B cell (primary cell): Measurements from ENCODE around the gene RENBP. TPM values are rescaled to one million over a fixed set of nuclear protein-coding genes. Genes with fewer than 3 reads are reported as not detected.
A peak's percentile ranks its signal among the peaks of the same experiment; 100 is the strongest.

ENCODE experiments used
- ATAC-seq: fragments of 200-7000 bp; cut with Tn5 transposase; one replicate; pipeline ENCODE4 v1.10.0; 2021; ENCODE audit warnings: low read depth, mild to moderate bottlenecking, moderate number of reproducible peaks, moderate library complexity
- CTCF ChIA-PET: fragments of 350-600 bp; sonication (Branson Sonifier 250); formaldehyde crosslinking; loops from one replicate; lab custom pipeline; 2021; ENCODE audit warnings: antibody characterized with exemption, inconsistent platforms; lab: Charles Lee
- POLR2A ChIA-PET: fragments of 350-600 bp; sonication (Branson Sonifier 250); formaldehyde crosslinking; loops from one replicate; lab custom pipeline; 2021; ENCODE audit warnings: antibody characterized with exemption; lab: Charles Lee
- DNase-seq: peaks from one replicate; pipeline ENCODE4 v3.0.0; 2013
- H2AFZ ChIP-seq: 2 replicates; pipeline ENCODE4 v1.6.1; 2012; ENCODE audit warnings: mild to moderate bottlenecking, low read depth, low read length; ENCODE audit not compliant: insufficient read depth, poor library complexity, severe bottlenecking
- H3K27ac ChIP-seq, 2 donors: 1 replicate in 1 of 2; 2 replicates in 1 of 2; pipeline ENCODE4 v1.5.1; 2012 to 2013; ENCODE audit warnings: low read length in 2 of 2, mild to moderate bottlenecking in 2 of 2, moderate library complexity in 1 of 2
- H3K27me3 ChIP-seq, 4 experiments: fragments of 200-600 bp in 1 of 4; sonication (generic) in 1 of 4; replicated peaks in 1 of 4; 1 replicate in 2 of 4; 2 replicates in 2 of 4; pipeline versions ENCODE4 v1.6.1 to v1.7.0; 2013 to 2016; ENCODE audit warnings: low read length in 3 of 4, mild to moderate bottlenecking in 2 of 4, mixed read lengths in 1 of 4, moderate library complexity in 1 of 4; ENCODE audit not compliant: insufficient read depth in 4 of 4, control insufficient read depth in 3 of 4; ENCODE audit errors: control extremely low read depth in 1 of 4
- H3K36me3 ChIP-seq, 2 experiments: replicated peaks in 1 of 2; 1 replicate in 1 of 2; 2 replicates in 1 of 2; pipeline versions ENCODE4 v1.6.1 to v1.7.1; 2013; ENCODE audit warnings: low read length in 1 of 2; ENCODE audit not compliant: insufficient read depth in 2 of 2, control insufficient read depth in 1 of 2; ENCODE audit errors: control extremely low read depth in 1 of 2, extremely low read depth in 1 of 2
- H3K4me1 ChIP-seq, 2 donors: fragments of 200-600 bp in 1 of 2; sonication (generic) in 1 of 2; 1 replicate in 1 of 2; 2 replicates in 1 of 2; pipeline versions ENCODE4 v1.5.1 to v1.6.1; 2013 to 2017; ENCODE audit warnings: low read length in 2 of 2; ENCODE audit not compliant: control insufficient read depth in 2 of 2, insufficient read depth in 2 of 2
- H3K4me2 ChIP-seq: replicated peaks from 2 replicates; pipeline ENCODE3; 2012; ENCODE audit warnings: mild to moderate bottlenecking, low read depth, low read length; ENCODE audit not compliant: poor library complexity, severe bottlenecking
- H3K4me3 ChIP-seq, 5 experiments: fragments of 200-600 bp in 1 of 5; sonication (generic) in 1 of 5; 1 replicate in 3 of 5; 2 replicates in 2 of 5; pipeline versions ENCODE4 v1.5.1 to v1.7.0; 2011 to 2016; ENCODE audit warnings: low read length in 4 of 5, mild to moderate bottlenecking in 4 of 5, low read depth in 2 of 5, control low read depth in 1 of 5, moderate library complexity in 1 of 5; ENCODE audit not compliant: insufficient read depth in 1 of 5; ENCODE audit errors: control extremely low read depth in 1 of 5, extremely low read depth in 1 of 5
- H3K79me2 ChIP-seq: fragments of 200-600 bp; sonication (generic); one replicate; pipeline ENCODE4 v1.6.0; 2016; ENCODE audit warnings: low read length; ENCODE audit not compliant: control insufficient read depth, insufficient read depth
- H3K9ac ChIP-seq: fragments of 200-600 bp; sonication (generic); 2 replicates; pipeline ENCODE4 v1.6.1; 2017; ENCODE audit warnings: mild to moderate bottlenecking, low read length, moderate library complexity
- H3K9me3 ChIP-seq, 3 donors: one replicate each; pipeline versions ENCODE4 v1.6.1 to v1.7.1; 2013; ENCODE audit warnings: low read length in 2 of 3; ENCODE audit not compliant: control insufficient read depth in 2 of 3, insufficient read depth in 1 of 3; ENCODE audit errors: control extremely low read depth in 1 of 3
- H4K20me1 ChIP-seq: 2 replicates; pipeline ENCODE4 v1.6.0; 2012; ENCODE audit warnings: mild to moderate bottlenecking, low read length; ENCODE audit not compliant: insufficient read depth, control insufficient read depth, poor library complexity, severe bottlenecking
- H3K27ac Mint-ChIP-seq: one replicate; pipeline ENCODE4 v1.8.0; 2021; ENCODE audit warnings: mixed read lengths
- H3K27me3 Mint-ChIP-seq: one replicate; pipeline ENCODE4 v1.8.0; 2021; ENCODE audit warnings: mixed read lengths
- H3K4me1 Mint-ChIP-seq: one replicate; pipeline ENCODE4 v1.8.0; 2021; ENCODE audit warnings: mixed read lengths
- H3K4me3 Mint-ChIP-seq: one replicate; pipeline ENCODE4 v1.8.0; 2021; ENCODE audit warnings: mixed read lengths
- H3K9me3 Mint-ChIP-seq: one replicate; pipeline ENCODE4 v1.8.0; 2022; ENCODE audit warnings: mixed read lengths; ENCODE audit not compliant: insufficient read depth
- CTCF ChIP-seq: fragments of 200-600 bp; IDR thresholded peaks from one replicate; pipeline ENCODE4 v1.8.0; 2022; ENCODE audit warnings: antibody characterized with exemption, mild to moderate bottlenecking
- EZH2 ChIP-seq: IDR thresholded peaks from 2 replicates; pipeline ENCODE4 v1.6.1; 2012; ENCODE audit warnings: borderline replicate concordance, low read depth, mild to moderate bottlenecking, moderate library complexity, low read length; ENCODE audit not compliant: insufficient read depth, poor library complexity, severe bottlenecking
- WGBS: methylation state at CpG from one replicate; pipeline ENCODE4 v1.1.5; 2013; ENCODE audit warnings: missing lambda C conversion rate; ENCODE audit not compliant: insufficient coverage; 5-methylcytosine and 5-hydroxymethylcytosine counted together
- intact Hi-C: fragments of 100-400 bp; cut with micrococcal nuclease; formaldehyde crosslinking; loops from one replicate; pipeline ENCODE4 v1.10.0; 2022
- polyA plus RNA-seq: library from polyadenylated mRNA; depleted of rRNA; stranded (reverse); fragments of >200 nt; gene quantifications from 2 replicates; pipeline ENCODE4 v1.2.3, GENCODE V29; 2012
- total RNA-seq, 2 donors: library from RNA; stranded (reverse); fragments of 120-200 nt in 1 of 2; gene quantifications; 1 replicate in 1 of 2; 2 replicates in 1 of 2; pipeline versions ENCODE4 v1.2.3 to v1.2.4, GENCODE V29; 2013 to 2022

RENBP gene
- total and polyA plus RNA-seq, 2 donors (not counting 1 experiment from before 2014, with no cell fraction given), result 30.6 to 39.2 TPM

DNA sequence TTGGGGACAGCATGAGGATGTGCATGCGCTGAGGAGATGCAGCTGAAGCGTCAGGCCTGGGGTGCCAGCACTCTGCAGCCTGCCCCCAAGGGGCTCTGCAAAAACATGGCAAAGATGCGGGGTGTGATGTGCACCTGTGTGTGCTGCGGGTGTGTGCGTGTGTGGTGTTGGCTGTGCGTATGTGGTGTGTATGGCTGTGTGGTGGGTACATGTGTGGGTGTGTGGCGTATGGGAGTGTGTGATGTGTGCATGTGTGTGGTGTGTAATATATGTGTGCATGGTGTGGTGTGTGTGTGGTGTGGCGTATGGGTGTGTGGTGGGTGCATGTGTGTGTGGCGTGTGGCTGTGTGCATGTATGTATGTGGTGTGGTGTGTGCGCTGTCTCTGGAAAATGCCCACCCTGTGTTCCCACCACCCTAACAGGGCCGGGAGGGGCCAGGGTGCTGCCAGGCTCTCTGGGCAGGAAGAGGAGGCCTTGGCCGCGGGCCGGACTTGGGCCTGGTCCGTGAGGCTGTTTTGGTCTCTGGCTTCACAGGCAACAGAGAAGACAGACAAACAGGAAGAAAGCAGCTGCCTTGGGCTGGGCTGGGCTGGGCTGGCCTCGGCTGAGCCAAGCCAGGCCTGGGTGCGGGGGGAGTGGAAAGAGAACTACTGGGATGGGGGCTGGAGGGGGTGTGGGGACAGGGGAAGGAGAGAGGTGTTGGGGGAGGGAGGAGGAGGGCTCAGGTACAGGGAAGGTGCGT lies 41.0 kb downstream of the RENBP start:
- Histone ChIP-seq H3K79me2 (no peaks in the 10 kb centered on the region), H3K4me3 (no peak overlapping the region), H3K36me3 (peaks cover 0 to 4% of the 10 kb centered on the region in 2 experiments), H3K4me1 (peaks cover 45 to 48% of the 10 kb centered on the region in 2 donors), H3K27me3 (no peaks in the 10 kb centered on the region), H3K9ac (no peak overlapping the region), H4K20me1 (no peaks in the 10 kb centered on the region), H3K9me3 (no peaks in the 10 kb centered on the region), H2AFZ (peak overlapping the region; percentile 22), H3K4me2 (peak overlapping the region; percentile 47), H3K27ac (peak overlapping the region in 1 of 2 donors; percentile 52)
- CTCF ChIA-PET, result no interaction called here
- 42% methylated on average over 11 of the region's 18 CpGs for WGBS
- no peak for ATAC-seq
- Mint-ChIP-seq H3K4me1 (peaks cover 49% of the 10 kb centered on the region), H3K9me3 (no peaks in the 10 kb centered on the region), H3K27me3 (no peaks in the 10 kb centered on the region), H3K4me3 (peak overlapping the region; percentile 73), H3K27ac (peak overlapping the region; percentile 95)
- no peak for DNase-seq
- POLR2A ChIA-PET, result interaction anchor here (0.5 to 0.9 kb wide), 2 partner anchors 7 to 21 kb away, joined by 3 to 5 read pairs; no protein-coding TSS in a partner anchor
- intact Hi-C loops, result no loop called here
- no peak for TF ChIP-seq CTCF
- no peak for TF ChIP-seq EZH2

GRCh38 chrX:153902385-153902784 lies 42.1 kb downstream of the RENBP start:
- CTCF ChIA-PET, result no interaction called here
- Histone ChIP-seq H3K27ac (no peak overlapping the region), H3K9ac (no peak overlapping the region), H3K27me3 (no peaks in the 10 kb centered on the region), H3K9me3 (no peaks in the 10 kb centered on the region), H3K4me2 (peak overlapping the region; percentile 64), H3K79me2 (no peaks in the 10 kb centered on the region), H3K4me3 (no peak overlapping the region), H3K36me3 (no peaks in the 10 kb centered on the region), H2AFZ (no peak overlapping the region), H3K4me1 (peaks cover 45 to 48% of the 10 kb centered on the region in 2 donors), H4K20me1 (no peaks in the 10 kb centered on the region)
- intact Hi-C loops, result no loop called here
- Mint-ChIP-seq H3K9me3 (no peaks in the 10 kb centered on the region), H3K27ac (no peak overlapping the region), H3K4me1 (peaks cover 49% of the 10 kb centered on the region), H3K4me3 (peak overlapping the region; percentile 72), H3K27me3 (no peaks in the 10 kb centered on the region)
- 48% methylated on average over 6 of the region's 10 CpGs for WGBS
- DNase-seq (no peak), ATAC-seq (no peak)
- TF ChIP-seq CTCF, result no peak
- TF ChIP-seq EZH2, result no peak
- POLR2A ChIA-PET, result no interaction called here
